NCI-H226 (cell line): ENCODE data around the gene CROCC.

Experiments
- DNase-seq: peaks from one replicate; pipeline ENCODE4 v3.0.0-alpha.2; 2015

CROCC gene

GRCh38 chr1:17014671-17015567 lies 93.2 kb downstream of the CROCC start:
- DNase-seq: no peak

- no peak for DNase-seq
Observed at GRCh38 chr1:17016317-17016661, 94.6 kb downstream of the CROCC start.

GRCh38 chr1:17017435-17017834 lies 95.7 kb downstream of the CROCC start:
- DNase-seq: no peak

GRCh38 chr1:17018849-17019248 lies 97.1 kb downstream of the CROCC start:
- no peak for DNase-seq

- no peak for DNase-seq
Observed at GRCh38 chr1:17020502-17020901, 98.8 kb downstream of the CROCC start.

GRCh38 chr1:17021896-17022295 lies 100.2 kb downstream of the CROCC start:
- DNase-seq: no peak
